ENCODE measurements around the gene SMURF1. TPM values are rescaled to one million over a fixed set of nuclear protein-coding genes. Genes with fewer than 3 reads are reported as not detected.
"Not testable (repeated sequence)": the region's sequence is repeated elsewhere in the genome, so short reads cannot be mapped to it uniquely, and the experiment has no call there.

Gene SMURF1
- polyA plus RNA-seq, 4 donors: 6.3 to 14.8 (median 8.5) TPM

GRCh38 chr7:99072126-99072525 lies 71.8 kb downstream of the SMURF1 start:
- H3K4me1 ChIP-seq (ENCODE audit: control insufficient read depth in 3 of 3, insufficient read depth in 2 of 3, low read depth in 1 of 3, low read length in 2 of 3): no peaks in the 10 kb centered on the region
- DNase-seq (no peak), FAIRE-seq (no peak)
- peaks cover 0 to 5% (median 0%) of the 10 kb centered on the region in 3 donors for H3K36me3 ChIP-seq (ENCODE audit: control insufficient read depth in 3 of 3, insufficient read depth in 2 of 3, low read depth in 1 of 3, low read length in 3 of 3)
- H3K4me3 ChIP-seq (ENCODE audit: low read depth in 1 of 3, low read length in 3 of 3): no peak overlapping the region
- H3K27me3 ChIP-seq (ENCODE audit: control insufficient read depth in 3 of 3, insufficient read depth in 3 of 3, low read length in 3 of 3): no peaks in the 10 kb centered on the region
- no peaks in the 10 kb centered on the region for H3K9me3 ChIP-seq (ENCODE audit: control insufficient read depth in 2 of 2, insufficient read depth in 1 of 2, low read depth in 1 of 2, low read length in 1 of 2)
- no peak overlapping the region for H3K27ac ChIP-seq (ENCODE audit: low read depth in 1 of 3, low read length in 2 of 3)
- WGBS, 3 donors: 88 to 96% (median 93%) methylated on average over 7 of the region's 7 CpGs

DNA sequence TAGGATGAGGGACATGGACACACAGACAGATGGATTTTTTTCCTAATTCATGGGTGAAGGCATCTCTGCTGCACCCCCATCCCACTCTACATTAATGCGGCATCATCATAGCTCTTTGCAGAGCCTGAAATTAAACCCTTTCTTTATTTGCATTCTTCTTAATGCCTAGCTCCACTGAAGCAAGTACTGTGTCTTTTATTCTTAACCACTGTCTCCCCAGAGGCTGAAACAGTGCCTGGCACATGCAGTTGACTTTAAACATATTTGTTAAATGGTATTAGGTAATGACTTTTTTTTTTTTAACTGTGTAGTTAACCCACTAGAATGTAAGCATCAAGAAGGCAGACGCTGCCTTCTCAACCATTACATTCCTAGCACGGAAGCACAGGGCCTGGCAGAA lies 73.5 kb downstream of the SMURF1 start:
- FAIRE-seq: no peak
- peaks cover 0 to 2% (median 0%) of the 10 kb centered on the region in 3 donors for H3K36me3 ChIP-seq (ENCODE audit: control insufficient read depth in 3 of 3, insufficient read depth in 2 of 3, low read depth in 1 of 3, low read length in 3 of 3)
- 89 to 94% (median 93%) methylated on average over 3 of the region's 3 CpGs for WGBS, 3 donors
- H3K9me3 ChIP-seq (ENCODE audit: control insufficient read depth in 2 of 2, insufficient read depth in 1 of 2, low read depth in 1 of 2, low read length in 1 of 2): no peaks in the 10 kb centered on the region
- no peaks in the 10 kb centered on the region for H3K4me1 ChIP-seq (ENCODE audit: control insufficient read depth in 3 of 3, insufficient read depth in 2 of 3, low read depth in 1 of 3, low read length in 2 of 3)
- no peak for DNase-seq
- H3K4me3 ChIP-seq (ENCODE audit: low read depth in 1 of 3, low read length in 3 of 3): no peak overlapping the region
- no peaks in the 10 kb centered on the region for H3K27me3 ChIP-seq (ENCODE audit: control insufficient read depth in 3 of 3, insufficient read depth in 3 of 3, low read length in 3 of 3)
- no peak overlapping the region for H3K27ac ChIP-seq (ENCODE audit: low read depth in 1 of 3, low read length in 2 of 3)

DNA sequence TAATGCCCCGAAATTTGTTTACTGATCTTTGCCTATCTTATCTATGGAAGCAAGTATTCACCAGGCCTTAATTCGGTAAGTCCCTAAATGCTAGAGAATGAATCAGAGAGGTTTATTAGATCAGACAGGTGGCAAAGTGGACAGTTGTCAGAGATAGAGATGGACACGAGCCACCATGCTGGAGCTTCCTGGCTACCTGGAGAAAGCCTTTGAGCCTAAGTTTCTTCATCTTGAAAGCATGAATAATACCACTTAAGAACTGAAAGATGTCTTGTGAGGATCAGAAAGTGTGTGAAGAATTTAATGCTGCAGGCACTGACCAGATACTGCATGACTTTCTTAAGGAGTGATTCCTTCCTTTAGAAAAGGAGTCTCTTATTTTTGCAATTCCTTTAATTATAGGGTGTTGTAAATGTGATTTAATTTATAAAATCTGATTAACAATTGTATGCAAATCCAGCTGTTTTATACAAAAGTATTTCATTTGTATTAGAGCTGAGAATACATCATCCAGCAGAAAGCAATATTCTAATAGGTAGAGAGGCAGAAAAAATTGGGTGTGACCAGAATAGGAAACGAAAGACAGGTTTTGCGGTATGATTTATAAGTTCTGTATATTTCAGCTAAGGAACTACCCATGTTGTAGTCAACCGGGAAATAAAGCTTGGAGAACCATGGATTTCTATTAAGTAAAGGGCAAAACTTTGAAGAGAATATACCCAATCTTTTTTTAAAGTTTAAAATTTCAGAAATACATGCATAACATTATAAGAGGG lies 82.7 kb downstream of the SMURF1 start:
- H3K27me3 ChIP-seq (ENCODE audit: control insufficient read depth in 3 of 3, insufficient read depth in 3 of 3, low read length in 3 of 3): no peaks in the 10 kb centered on the region
- no peak for FAIRE-seq
- peaks cover 7 to 28% (median 7%) of the 10 kb centered on the region in 3 donors for H3K36me3 ChIP-seq (ENCODE audit: control insufficient read depth in 3 of 3, insufficient read depth in 2 of 3, low read depth in 1 of 3, low read length in 3 of 3)
- no peak for DNase-seq
- no peaks in the 10 kb centered on the region for H3K4me1 ChIP-seq (ENCODE audit: control insufficient read depth in 3 of 3, insufficient read depth in 2 of 3, low read depth in 1 of 3, low read length in 2 of 3)
- no peak overlapping the region for H3K4me3 ChIP-seq (ENCODE audit: low read depth in 1 of 3, low read length in 3 of 3)
- H3K9me3 ChIP-seq (ENCODE audit: control insufficient read depth in 2 of 2, insufficient read depth in 1 of 2, low read depth in 1 of 2, low read length in 1 of 2): no peaks in the 10 kb centered on the region
- WGBS, 3 donors: 63 to 75% (median 74%) methylated on average over 6 of the region's 6 CpGs
- no peak overlapping the region for H3K27ac ChIP-seq (ENCODE audit: low read depth in 1 of 3, low read length in 2 of 3)

GRCh38 chr7:99054781-99055180 lies 89.1 kb downstream of the SMURF1 start:
- DNase-seq (no peak), FAIRE-seq (no peak)
- H3K36me3 ChIP-seq (ENCODE audit: control insufficient read depth in 3 of 3, insufficient read depth in 2 of 3, low read depth in 1 of 3, low read length in 3 of 3): peaks cover 11 to 60% (median 22%) of the 10 kb centered on the region in 3 donors
- WGBS, 3 donors: 93 to 97% (median 95%) methylated on average over 9 of the region's 9 CpGs
- no peak overlapping the region for H3K4me3 ChIP-seq (ENCODE audit: low read depth in 1 of 3, low read length in 3 of 3)
- no peaks in the 10 kb centered on the region for H3K9me3 ChIP-seq (ENCODE audit: control insufficient read depth in 2 of 2, insufficient read depth in 1 of 2, low read depth in 1 of 2, low read length in 1 of 2)
- H3K27me3 ChIP-seq (ENCODE audit: control insufficient read depth in 3 of 3, insufficient read depth in 3 of 3, low read length in 3 of 3): no peaks in the 10 kb centered on the region
- H3K4me1 ChIP-seq (ENCODE audit: control insufficient read depth in 3 of 3, insufficient read depth in 2 of 3, low read depth in 1 of 3, low read length in 2 of 3): no peaks in the 10 kb centered on the region
- no peak overlapping the region for H3K27ac ChIP-seq (ENCODE audit: low read depth in 1 of 3, low read length in 2 of 3)

DNA sequence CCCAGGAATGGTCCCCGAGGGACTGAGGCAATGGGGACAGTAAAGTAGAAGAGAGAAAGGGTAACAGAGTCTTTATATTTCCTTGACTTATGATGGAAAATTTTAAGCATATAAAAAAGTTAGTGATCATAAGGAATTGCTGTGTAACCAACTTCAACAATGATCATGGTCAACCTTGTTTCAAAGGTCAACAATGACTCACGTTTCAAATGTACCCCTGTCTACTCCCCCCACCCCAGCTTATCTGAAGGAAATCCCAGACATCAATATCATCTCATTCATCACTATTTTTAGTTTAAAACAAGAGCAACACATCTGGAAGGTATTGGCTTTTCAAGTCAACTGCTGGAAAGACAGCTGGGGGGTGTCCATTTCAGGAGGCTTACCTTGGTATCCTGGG lies 92.9 kb downstream of the SMURF1 start:
- Histone ChIP-seq H3K36me3 (ENCODE audit: control insufficient read depth in 3 of 3, insufficient read depth in 2 of 3, low read depth in 1 of 3, low read length in 3 of 3) (peaks cover 11 to 61% (median 26%) of the 10 kb centered on the region in 3 donors), H3K9me3 (ENCODE audit: control insufficient read depth in 2 of 2, insufficient read depth in 1 of 2, low read depth in 1 of 2, low read length in 1 of 2) (no peaks in the 10 kb centered on the region), H3K27me3 (ENCODE audit: control insufficient read depth in 3 of 3, insufficient read depth in 3 of 3, low read length in 3 of 3) (no peaks in the 10 kb centered on the region), H3K4me3 (ENCODE audit: low read depth in 1 of 3, low read length in 3 of 3) (no peak overlapping the region), H3K27ac (ENCODE audit: low read depth in 1 of 3, low read length in 2 of 3) (no peak overlapping the region), H3K4me1 (ENCODE audit: control insufficient read depth in 3 of 3, insufficient read depth in 2 of 3, low read depth in 1 of 3, low read length in 2 of 3) (no peaks in the 10 kb centered on the region)
- FAIRE-seq: no peak
- DNase-seq: peak; percentile 16 to 30
- 25 to 56% (median 53%) methylated on average over 2 of the region's 2 CpGs for WGBS, 3 donors

GRCh38 chr7:99047526-99048077 lies 96.3 kb downstream of the SMURF1 start:
- FAIRE-seq (no peak), DNase-seq (no peak)
- H3K4me1 ChIP-seq (ENCODE audit: control insufficient read depth in 3 of 3, insufficient read depth in 2 of 3, low read depth in 1 of 3, low read length in 2 of 3): no peaks in the 10 kb centered on the region
- no peaks in the 10 kb centered on the region for H3K27me3 ChIP-seq (ENCODE audit: control insufficient read depth in 3 of 3, insufficient read depth in 3 of 3, low read length in 3 of 3)
- H3K27ac ChIP-seq (ENCODE audit: low read depth in 1 of 3, low read length in 2 of 3): no peak overlapping the region
- peaks cover 11 to 56% (median 27%) of the 10 kb centered on the region in 3 donors for H3K36me3 ChIP-seq (ENCODE audit: control insufficient read depth in 3 of 3, insufficient read depth in 2 of 3, low read depth in 1 of 3, low read length in 3 of 3)
- H3K4me3 ChIP-seq (ENCODE audit: low read depth in 1 of 3, low read length in 3 of 3): no peak overlapping the region
- WGBS, 3 donors: 94 to 96% (median 96%) methylated on average over 15 of the region's 15 CpGs
- no peaks in the 10 kb centered on the region for H3K9me3 ChIP-seq (ENCODE audit: control insufficient read depth in 2 of 2, insufficient read depth in 1 of 2, low read depth in 1 of 2, low read length in 1 of 2)

DNA sequence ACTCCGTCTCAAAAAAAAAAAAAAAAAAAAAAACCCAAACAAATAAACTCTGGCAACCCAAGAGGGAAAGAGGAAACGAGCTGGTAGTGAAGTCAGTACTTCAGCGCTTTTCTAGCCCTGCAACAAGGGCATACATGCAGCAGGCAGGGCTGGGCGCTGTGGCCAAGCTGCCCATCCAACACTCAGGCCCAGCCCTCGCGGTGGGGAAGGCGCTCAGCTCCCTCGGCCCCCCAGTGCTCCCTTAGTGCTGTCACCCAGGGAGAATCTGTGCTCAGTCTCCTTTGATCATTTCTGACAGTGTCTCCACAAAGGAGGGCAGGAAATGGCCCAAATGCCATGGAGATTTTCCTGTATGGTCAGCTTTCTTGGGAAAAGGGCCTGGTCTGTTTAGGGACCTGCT lies 97.2 kb downstream of the SMURF1 start:
- FAIRE-seq: no peak
- Histone ChIP-seq H3K27me3 (ENCODE audit: control insufficient read depth in 3 of 3, insufficient read depth in 3 of 3, low read length in 3 of 3) (no peaks in the 10 kb centered on the region), H3K4me1 (ENCODE audit: control insufficient read depth in 3 of 3, insufficient read depth in 2 of 3, low read depth in 1 of 3, low read length in 2 of 3) (peaks cover 0 to 4% (median 2%) of the 10 kb centered on the region in 3 donors), H3K36me3 (ENCODE audit: control insufficient read depth in 3 of 3, insufficient read depth in 2 of 3, low read depth in 1 of 3, low read length in 3 of 3) (peaks cover 11 to 51% (median 20%) of the 10 kb centered on the region in 3 donors), H3K27ac (ENCODE audit: low read depth in 1 of 3, low read length in 2 of 3) (no peak overlapping the region), H3K4me3 (ENCODE audit: low read depth in 1 of 3, low read length in 3 of 3) (no peak overlapping the region), H3K9me3 (ENCODE audit: control insufficient read depth in 2 of 2, insufficient read depth in 1 of 2, low read depth in 1 of 2, low read length in 1 of 2) (no peaks in the 10 kb centered on the region)
- no peak for DNase-seq
- WGBS, 3 donors: 91 to 92% (median 91%) methylated on average over 7 to 8 of the region's 8 CpGs

GRCh38 chr7:99046262-99046661 lies 97.6 kb downstream of the SMURF1 start:
- H3K4me1 ChIP-seq (ENCODE audit: control insufficient read depth in 3 of 3, insufficient read depth in 2 of 3, low read depth in 1 of 3, low read length in 2 of 3); H3K27me3 ChIP-seq (ENCODE audit: control insufficient read depth in 3 of 3, insufficient read depth in 3 of 3, low read length in 3 of 3); DNase-seq; H3K4me3 ChIP-seq (ENCODE audit: low read depth in 1 of 3, low read length in 3 of 3); H3K27ac ChIP-seq (ENCODE audit: low read depth in 1 of 3, low read length in 2 of 3); H3K9me3 ChIP-seq (ENCODE audit: control insufficient read depth in 2 of 2, insufficient read depth in 1 of 2, low read depth in 1 of 2, low read length in 1 of 2); FAIRE-seq: not testable (repeated sequence)
- H3K36me3 ChIP-seq (ENCODE audit: control insufficient read depth in 3 of 3, insufficient read depth in 2 of 3, low read depth in 1 of 3, low read length in 3 of 3): peaks cover 11 to 50% (median 20%) of the 10 kb centered on the region in 3 donors
- WGBS, 3 donors: 88 to 93% (median 91%) methylated on average over 14 of the region's 14 CpGs
